Panc1 (cell line): ENCODE data around the gene PIM2. TPM values are rescaled to one million over a fixed set of nuclear protein-coding genes. Genes with fewer than 3 reads are reported as not detected.

Experiments
- ATAC-seq: fragments of 200-7000 bp; cut with Tn5 transposase; 2 replicates; pipeline ENCODE4 v1.9.1; 2020; ENCODE audit warnings: mild to moderate bottlenecking, moderate library complexity
- BruUV-seq: library from RNA; stranded (reverse); fragments of 400-500 nt; replicated peaks from 2 replicates; lab custom pipeline; 2021; lab: Mats Ljungman, UMichigan
- CTCF ChIA-PET: fragments of 300-600 bp; sonication (Branson Sonifier 250); formaldehyde crosslinking; loops from one replicate; lab custom pipeline; 2022; ENCODE audit warnings: antibody characterized with exemption; lab: Charles Lee
- POLR2A ChIA-PET: fragments of 300-600 bp; sonication (Branson Sonifier 250); formaldehyde crosslinking; loops from one replicate; lab custom pipeline; 2022; ENCODE audit warnings: antibody characterized with exemption; lab: Charles Lee
- DNase-seq: peaks from one replicate; pipeline ENCODE4 v3.0.0-alpha.2; 2010; ENCODE audit warnings: low read depth, low spot score
- H3K27ac ChIP-seq: 2 replicates; pipeline ENCODE4 v1.5.1; 2011; ENCODE audit warnings: mild to moderate bottlenecking, low read length, inconsistent platforms
- H3K27me3 ChIP-seq: fragments of 200-500 bp; sonication (Bioruptor generic); 2 replicates; pipeline ENCODE4 v1.6.0; 2014; ENCODE audit warnings: low read length, inconsistent platforms; ENCODE audit not compliant: control insufficient read depth, insufficient read depth
- H3K36me3 ChIP-seq: fragments of 200-500 bp; sonication (Bioruptor generic); 2 replicates; pipeline ENCODE4 v1.5.1; 2014; ENCODE audit warnings: inconsistent platforms, mild to moderate bottlenecking, low read length, moderate library complexity; ENCODE audit not compliant: control insufficient read depth, insufficient read depth
- H3K4me1 ChIP-seq: 2 replicates; pipeline ENCODE4 v1.5.1; 2011; ENCODE audit warnings: inconsistent platforms, mild to moderate bottlenecking, low read length, moderate library complexity; ENCODE audit not compliant: control insufficient read depth, insufficient read depth
- H3K4me3 ChIP-seq, 2 experiments: 2 replicates each; pipeline ENCODE4 v1.5.1; 2011 to 2012; ENCODE audit warnings: low read depth in 2 of 2, low read length in 2 of 2, mild to moderate bottlenecking in 2 of 2, inconsistent platforms in 1 of 2, moderate library complexity in 1 of 2
- H3K9me3 ChIP-seq: fragments of 200-500 bp; sonication (Bioruptor generic); 2 replicates; pipeline ENCODE4 v1.5.1; 2014; ENCODE audit warnings: low read depth, mild to moderate bottlenecking, inconsistent platforms, low read length, moderate library complexity; ENCODE audit not compliant: control insufficient read depth, insufficient read depth
- CTCF ChIP-seq: fragments of 450-650 bp; IDR thresholded peaks from 2 replicates; pipeline ENCODE4 v1.5.1; 2017; ENCODE audit warnings: mild to moderate bottlenecking
- POLR2AphosphoS5 ChIP-seq: IDR thresholded peaks from 2 replicates; pipeline ENCODE4 v1.6.1; 2012; ENCODE audit warnings: mild to moderate bottlenecking, low read depth, low read length, moderate library complexity
- REST ChIP-seq, 2 experiments: IDR thresholded peaks; 2 replicates each; pipeline ENCODE4 v1.6.1; 2011 to 2012; ENCODE audit warnings: low read depth in 2 of 2, control low read depth in 1 of 2, low read length in 1 of 2, mild to moderate bottlenecking in 1 of 2, moderate library complexity in 1 of 2; ENCODE audit not compliant: insufficient read depth in 1 of 2
- SIN3A ChIP-seq: IDR thresholded peaks from 2 replicates; pipeline ENCODE4 v1.6.1; 2012; ENCODE audit warnings: low read depth, mild to moderate bottlenecking, low read length, moderate library complexity, borderline replicate concordance; ENCODE audit not compliant: insufficient read depth
- TCF7L2 ChIP-seq: IDR thresholded peaks from 2 replicates; pipeline ENCODE4 v1.6.1; 2011; ENCODE audit warnings: mild to moderate bottlenecking, low read depth, low read length, inconsistent platforms
- in situ Hi-C: cut with HindIII; loops from 2 replicates; pipeline ENCODE4 v1.10.0; 2016; ENCODE audit warnings: low sequenced_read_pairs, low pct_unique_long_range_greater_than_20kb
- intact Hi-C: fragments of 100-400 bp; cut with micrococcal nuclease; formaldehyde crosslinking; loops from one replicate; pipeline ENCODE4 v1.10.0; 2022; ENCODE audit not compliant: unreplicated experiment
- total RNA-seq: library from RNA; stranded (reverse); gene quantifications from one replicate; pipeline ENCODE4 v1.2.1, GENCODE V29; 2021; ENCODE audit not compliant: unreplicated experiment

The PIM2 gene
- total RNA-seq, 1 experiment from 2014 or later, result 52.6 TPM

GRCh38 chrX:48893556-48894348 lies 25.1 kb downstream of the PIM2 start:
- intact Hi-C loops, result no loop called here
- Histone ChIP-seq H3K4me3 (no peak overlapping the region), H3K27me3 (no peaks in the 10 kb centered on the region), H3K36me3 (no peaks in the 10 kb centered on the region), H3K4me1 (no peaks in the 10 kb centered on the region; the same call in 1 of the 2 replicates), H3K27ac (no peak overlapping the region), H3K9me3 (no peaks in the 10 kb centered on the region)
- DNase-seq, result no peak
- BruUV-seq, result no TSS peak
- in situ Hi-C loops, result no loop called here
- ATAC-seq, result no peak
- POLR2A ChIA-PET, result interaction anchor here (0.6 kb wide), 1 partner anchor 53 kb away, joined by 7 read pairs; no protein-coding TSS in a partner anchor
- TF ChIP-seq SIN3A, result no peak
- no peak for TF ChIP-seq TCF7L2
- no peak for TF ChIP-seq POLR2AphosphoS5
- TF ChIP-seq CTCF, result no peak
- TF ChIP-seq REST (IDR thresholded peaks at IDR 0.05; ENCODE audit: insufficient read depth in 1 of 2, low read depth in 2 of 2, low read length in 1 of 2), result no peak
- CTCF ChIA-PET, result no interaction called here

DNA sequence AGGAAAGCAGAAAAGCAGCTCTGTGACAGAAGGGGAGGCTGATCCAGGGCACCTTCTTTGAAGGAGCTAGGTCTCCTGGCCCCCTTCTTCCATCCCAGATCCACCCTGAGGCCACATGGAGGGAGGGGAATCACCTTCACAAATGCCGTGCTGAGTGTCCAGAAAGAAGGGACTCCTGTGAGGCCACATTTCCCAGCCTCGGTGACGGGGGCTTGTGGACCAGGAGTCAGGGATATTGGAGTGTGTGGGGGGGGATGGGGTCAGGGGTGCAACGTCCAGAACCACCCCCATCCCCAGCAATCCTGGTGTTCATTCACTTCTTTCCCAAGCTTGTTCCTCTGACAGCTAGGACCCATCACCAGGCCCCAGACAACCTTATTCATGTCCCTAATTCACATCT lies 25.9 kb downstream of the PIM2 start:
- no peaks in the 10 kb centered on the region; the same call in 1 of the 2 replicates for H3K4me1 ChIP-seq
- H3K27ac ChIP-seq, result no peak overlapping the region
- in situ Hi-C loops, result no loop called here
- ChIA-PET CTCF (no interaction called here), POLR2A (interaction anchor here (0.5 kb wide), 1 partner anchor 19 kb away, joined by 3 read pairs; the partner anchor contains the start of gene SLC35A2)
- H3K4me3 ChIP-seq, result no peak overlapping the region
- no peak for ATAC-seq
- DNase-seq, result no peak
- no peaks in the 10 kb centered on the region for H3K9me3 ChIP-seq
- H3K27me3 ChIP-seq, result no peaks in the 10 kb centered on the region
- no TSS peak for BruUV-seq
- no peaks in the 10 kb centered on the region for H3K36me3 ChIP-seq
- intact Hi-C loops, result no loop called here
- TF ChIP-seq SIN3A (no peak), TCF7L2 (no peak), CTCF (no peak), REST (IDR thresholded peaks at IDR 0.05; ENCODE audit: insufficient read depth in 1 of 2, low read depth in 2 of 2, low read length in 1 of 2) (no peak), POLR2AphosphoS5 (no peak)
